GM23248 (cell line): Measurements from ENCODE around the gene MDGA2. TPM values are rescaled to one million over a fixed set of nuclear protein-coding genes. Genes with fewer than 3 reads are reported as not detected.
"Not testable (repeated sequence)": the region's sequence is repeated elsewhere in the genome, so short reads cannot be mapped to it uniquely, and the experiment has no call there.

ENCODE experiments used
- DNase-seq: peaks from one replicate; pipeline ENCODE4 v3.0.0-alpha.2; 2015
- H2AFZ ChIP-seq: fragments of 200-600 bp; sonication (generic); 2 replicates; pipeline ENCODE4 v1.6.1; 2016; ENCODE audit warnings: antibody characterized with exemption
- H3F3A ChIP-seq: fragments of 200-600 bp; sonication (generic); 2 replicates; pipeline ENCODE4 v1.6.1; 2016; ENCODE audit warnings: mild to moderate bottlenecking, antibody characterized with exemption, mixed run types; ENCODE audit not compliant: insufficient read depth
- H3K27ac ChIP-seq: fragments of 200-600 bp; sonication (generic); 2 replicates; pipeline ENCODE4 v1.5.1; 2016; ENCODE audit warnings: mild to moderate bottlenecking
- H3K27me3 ChIP-seq: fragments of 200-600 bp; sonication (generic); replicated peaks from 2 replicates; pipeline ENCODE4 v1.6.1; 2016; ENCODE audit warnings: mild to moderate bottlenecking; ENCODE audit not compliant: insufficient read depth
- H3K36me3 ChIP-seq: fragments of 200-600 bp; sonication (generic); 2 replicates; pipeline ENCODE4 v1.6.1; 2016; ENCODE audit warnings: low read depth, mild to moderate bottlenecking
- H3K4me1 ChIP-seq: fragments of 200-600 bp; sonication (generic); 2 replicates; pipeline ENCODE4 v1.6.1; 2016; ENCODE audit warnings: mild to moderate bottlenecking; ENCODE audit not compliant: insufficient read depth
- H3K4me2 ChIP-seq: fragments of 200-600 bp; sonication (generic); one replicate; pipeline ENCODE4 v1.6.1; 2016; ENCODE audit warnings: mild to moderate bottlenecking; ENCODE audit not compliant: unreplicated experiment
- H3K4me3 ChIP-seq: fragments of 200-600 bp; sonication (generic); 2 replicates; pipeline ENCODE4 v1.5.1; 2016; ENCODE audit warnings: mild to moderate bottlenecking
- H3K79me2 ChIP-seq: fragments of 200-600 bp; sonication (generic); 2 replicates; pipeline ENCODE4 v1.6.1; 2016; ENCODE audit warnings: mild to moderate bottlenecking; ENCODE audit not compliant: insufficient read depth
- H3K9ac ChIP-seq: fragments of 200-600 bp; sonication (generic); 2 replicates; pipeline ENCODE4 v1.6.1; 2016; ENCODE audit warnings: mild to moderate bottlenecking
- H3K9me2 ChIP-seq: fragments of 200-600 bp; sonication (generic); 2 replicates; pipeline ENCODE4 v1.6.1; 2016; ENCODE audit warnings: mixed run types, mild to moderate bottlenecking, moderate library complexity; ENCODE audit not compliant: insufficient read depth
- H3K9me3 ChIP-seq: fragments of 200-600 bp; sonication (generic); one replicate; pipeline ENCODE4 v1.6.1; 2017; ENCODE audit warnings: low read depth
- H4K20me1 ChIP-seq: fragments of 200-600 bp; sonication (generic); 2 replicates; pipeline ENCODE4 v1.6.0; 2016; ENCODE audit not compliant: insufficient read depth
- EZH2 ChIP-seq: fragments of 200-600 bp; sonication (generic); IDR thresholded peaks from 2 replicates; pipeline ENCODE4 v1.6.1; 2018; ENCODE audit warnings: antibody characterized with exemption, mild to moderate bottlenecking; ENCODE audit not compliant: insufficient read depth, poor library complexity, severe bottlenecking
- EZH2phosphoT487 ChIP-seq: fragments of 200-600 bp; sonication (generic); IDR thresholded peaks from 2 replicates; pipeline ENCODE4 v1.6.1; 2018; ENCODE audit warnings: antibody characterized with exemption, moderate library complexity, mild to moderate bottlenecking, low read depth; ENCODE audit not compliant: insufficient read depth
- WGBS, 2 experiments: methylation state at CpG; one replicate each; pipeline ENCODE4 v1.1.6; 2015 to 2017; ENCODE audit warnings: low lambda C conversion rate in 2 of 2, low coverage in 1 of 2; ENCODE audit errors: missing lambda C conversion rate in 2 of 2; 5-methylcytosine and 5-hydroxymethylcytosine counted together
- in situ Hi-C: fragments of 300-500 bp; cut with MboI; formaldehyde crosslinking; loops from 2 replicates; pipeline ENCODE4 v1.15.0; 2020
- polyA plus RNA-seq: library from polyadenylated mRNA; unstranded; fragments of >200 nt; fragmentation: Nextera tagmentation; extraction: Ambion mirVana; gene quantifications from 2 replicates; pipeline ENCODE4 v1.2.1, GENCODE V29; 2016
- total RNA-seq: library from RNA; depleted of rRNA; stranded (reverse); fragments of >200 nt; shearing (Covaris generic); gene quantifications from 2 replicates; pipeline ENCODE4 v1.2.3, GENCODE V29; 2014

MDGA2 gene
- total and polyA plus RNA-seq, 2 experiments from 2014 or later = not detected

GRCh38 chr14:46951103-46951502, 724.3 kb downstream of the MDGA2 start:
- TF ChIP-seq EZH2 (no peak), EZH2phosphoT487 (no peak)
- Histone ChIP-seq H4K20me1 (no peaks in the 10 kb centered on the region), H3F3A (no peaks in the 10 kb centered on the region), H2AFZ (no peak overlapping the region), H3K9ac (no peak overlapping the region), H3K36me3 (no peaks in the 10 kb centered on the region), H3K4me1 (no peaks in the 10 kb centered on the region), H3K27ac (no peak overlapping the region), H3K27me3 (no peaks in the 10 kb centered on the region), H3K4me2 (no peak overlapping the region), H3K9me3 (no peaks in the 10 kb centered on the region), H3K9me2 (no peaks in the 10 kb centered on the region), H3K79me2 (no peaks in the 10 kb centered on the region), H3K4me3 (no peak overlapping the region)
- DNase-seq = no peak
- in situ Hi-C loops = no loop called here
- WGBS, 2 experiments = 27 to 42% methylated on average over 2 of the region's 2 CpGs

GRCh38 chr14:46940611-46941010, 734.8 kb downstream of the MDGA2 start:
- H3K4me3 ChIP-seq = no peak overlapping the region
- no peaks in the 10 kb centered on the region for H4K20me1 ChIP-seq
- no peaks in the 10 kb centered on the region for H3K9me3 ChIP-seq
- WGBS, 2 experiments = 33 to 36% methylated on average over 4 to 5 of the region's 5 CpGs
- H3F3A ChIP-seq = no peaks in the 10 kb centered on the region
- H3K36me3 ChIP-seq = no peaks in the 10 kb centered on the region
- H2AFZ ChIP-seq = no peak overlapping the region
- no peaks in the 10 kb centered on the region for H3K4me1 ChIP-seq
- in situ Hi-C loops = no loop called here
- H3K79me2 ChIP-seq = no peaks in the 10 kb centered on the region
- no peak overlapping the region for H3K27ac ChIP-seq
- DNase-seq = no peak
- no peaks in the 10 kb centered on the region for H3K27me3 ChIP-seq
- no peaks in the 10 kb centered on the region for H3K9me2 ChIP-seq
- H3K9ac ChIP-seq = no peak overlapping the region
- TF ChIP-seq EZH2 (no peak), EZH2phosphoT487 (no peak)
- H3K4me2 ChIP-seq = no peak overlapping the region

- H3K4me2 ChIP-seq = no peak overlapping the region
- H3K4me3 ChIP-seq = no peak overlapping the region
- H3K36me3 ChIP-seq = no peaks in the 10 kb centered on the region
- H3K4me1 ChIP-seq = no peaks in the 10 kb centered on the region
- no peak overlapping the region for H3K9ac ChIP-seq
- no peak overlapping the region for H2AFZ ChIP-seq
- in situ Hi-C loops = no loop called here
- no peak for DNase-seq
- WGBS, 2 experiments = 45 to 46% methylated on average over 3 of the region's 3 CpGs
- H3K27ac ChIP-seq = no peak overlapping the region
- no peaks in the 10 kb centered on the region for H3K79me2 ChIP-seq
- no peaks in the 10 kb centered on the region for H4K20me1 ChIP-seq
- no peaks in the 10 kb centered on the region for H3F3A ChIP-seq
- H3K9me3 ChIP-seq = no peaks in the 10 kb centered on the region
- TF ChIP-seq EZH2phosphoT487 (no peak), EZH2 (no peak)
- H3K27me3 ChIP-seq = no peaks in the 10 kb centered on the region
- H3K9me2 ChIP-seq = no peaks in the 10 kb centered on the region
These were observed 754.9 kb downstream of the MDGA2 start for GRCh38 chr14:46920542-46920941.

- H3K9me2 ChIP-seq, H3K4me2 ChIP-seq, H3K36me3 ChIP-seq, H3K27ac ChIP-seq, H3K27me3 ChIP-seq, H3K9ac ChIP-seq, H4K20me1 ChIP-seq, H3K4me1 ChIP-seq, H3K9me3 ChIP-seq, in situ Hi-C loops, H3K4me3 ChIP-seq, DNase-seq, H3F3A ChIP-seq, H3K79me2 ChIP-seq, H2AFZ ChIP-seq: not testable (repeated sequence)
- 23 to 26% methylated on average over 4 of the region's 4 CpGs for WGBS, 2 experiments
These were observed 759.9 kb downstream of the MDGA2 start for GRCh38 chr14:46915539-46915938.

GRCh38 chr14:46902837-46903236, 772.6 kb downstream of the MDGA2 start:
- in situ Hi-C loops = no loop called here
- TF ChIP-seq EZH2phosphoT487 (no peak), EZH2 (no peak)
- H3K79me2 ChIP-seq = no peaks in the 10 kb centered on the region

More at GRCh38 chr14:46902837-46903236, 772.6 kb downstream of the MDGA2 start:
- Histone ChIP-seq H4K20me1 (no peaks in the 10 kb centered on the region; the same call in 1 of the 2 replicates), H2AFZ (no peak overlapping the region), H3K27me3 (no peaks in the 10 kb centered on the region), H3K27ac (no peak overlapping the region), H3K4me3 (no peak overlapping the region), H3F3A (no peaks in the 10 kb centered on the region), H3K4me2 (no peak overlapping the region), H3K9ac (no peak overlapping the region), H3K36me3 (no peaks in the 10 kb centered on the region), H3K9me3 (peaks cover 3% of the 10 kb centered on the region), H3K4me1 (no peaks in the 10 kb centered on the region), H3K9me2 (no peaks in the 10 kb centered on the region)
- 9 to 11% methylated on average over 6 of the region's 6 CpGs for WGBS, 2 experiments
- DNase-seq = no peak
